ENCODE results near the gene CPA4.

GRCh38 chr7:130274296-130274695 is 18.7 kb upstream of the CPA4 start:
- TF ChIP-seq CTCF (IDR thresholded peaks at IDR 0.05; ENCODE audit: low read depth, low read length, poor library complexity, severe bottlenecking) (no peak), EZH2phosphoT487 (IDR thresholded peaks at IDR 0.05; ENCODE audit: borderline replicate concordance, low read length) (no peak)
